GM18873 (cell line): ENCODE measurements around the gene CITED4.

Experiments
- ATAC-seq: cut with Tn5 transposase; IDR thresholded peaks from one replicate; pipeline ENCODE4 v1.9.1; 2021; ENCODE audit warnings: mild to moderate bottlenecking, moderate library complexity, moderate number of reproducible peaks; ENCODE audit not compliant: unreplicated experiment, low FRiP score

Gene CITED4

GRCh38 chr1:40887012-40887378, 24.8 kb upstream of the CITED4 start:
- no peak for ATAC-seq

- ATAC-seq = no peak
These were observed 24.3 kb upstream of the CITED4 start for GRCh38 chr1:40886318-40887011.

- ATAC-seq = no peak
These were observed 22.1 kb upstream of the CITED4 start for GRCh38 chr1:40884055-40884795.

GRCh38 chr1:40880813-40881549, 18.8 kb upstream of the CITED4 start:
- no peak for ATAC-seq

DNA sequence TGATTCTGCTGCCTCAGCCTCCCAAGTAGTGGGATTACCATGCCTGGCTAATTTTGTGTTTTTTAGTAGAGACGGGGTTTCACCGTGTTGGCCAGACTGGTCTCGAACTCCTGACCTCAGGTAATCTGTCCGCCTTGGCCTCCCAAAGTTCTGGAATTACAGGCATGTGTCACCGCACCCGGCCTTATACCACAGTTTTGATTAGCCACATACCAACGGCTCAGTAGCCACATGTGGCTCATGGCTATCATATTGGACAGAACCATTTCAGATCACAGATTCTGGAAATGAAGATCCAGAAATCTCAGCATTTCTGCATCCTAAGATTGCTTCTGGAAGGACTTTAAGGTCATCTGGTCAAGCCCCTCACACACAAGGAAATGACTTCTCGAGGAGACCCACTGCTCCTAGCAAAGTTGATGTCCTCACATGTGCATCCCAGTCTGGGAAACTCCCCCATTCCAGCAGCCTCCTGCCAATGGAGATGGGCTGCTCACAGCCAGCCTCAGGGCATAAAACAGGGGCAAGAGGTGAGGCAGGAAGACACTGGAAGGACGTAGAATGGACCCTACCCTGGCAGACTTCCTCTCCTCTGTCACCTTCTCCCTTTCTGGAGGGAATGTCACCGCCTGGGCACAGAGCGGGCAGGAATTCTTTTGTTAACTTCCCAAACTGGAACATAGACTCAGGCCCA, 17.5 kb upstream of the CITED4 start:
- no peak for ATAC-seq

GRCh38 chr1:40878906-40879305, 16.7 kb upstream of the CITED4 start:
- ATAC-seq = no peak

DNA sequence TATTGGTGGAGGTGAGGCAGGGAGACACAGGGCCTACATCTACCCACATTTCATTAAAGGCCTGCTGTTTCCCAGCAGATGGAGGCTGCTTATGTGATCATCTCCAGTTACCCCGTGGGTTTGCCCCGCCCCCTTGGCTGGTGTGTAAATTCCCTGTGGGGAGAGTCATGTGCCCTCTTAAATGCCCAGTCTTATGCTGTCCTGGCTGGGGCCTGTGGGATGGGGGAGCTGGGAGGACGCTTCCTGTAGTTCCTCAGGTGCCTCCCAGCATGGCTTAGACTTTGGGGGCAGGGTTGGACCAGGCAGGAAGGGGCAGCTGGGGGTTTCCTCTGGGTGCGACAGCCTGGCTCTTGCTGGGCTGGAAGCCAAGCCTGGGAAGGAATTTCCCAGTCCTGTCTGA, 15.5 kb upstream of the CITED4 start:
- ATAC-seq = no peak

DNA sequence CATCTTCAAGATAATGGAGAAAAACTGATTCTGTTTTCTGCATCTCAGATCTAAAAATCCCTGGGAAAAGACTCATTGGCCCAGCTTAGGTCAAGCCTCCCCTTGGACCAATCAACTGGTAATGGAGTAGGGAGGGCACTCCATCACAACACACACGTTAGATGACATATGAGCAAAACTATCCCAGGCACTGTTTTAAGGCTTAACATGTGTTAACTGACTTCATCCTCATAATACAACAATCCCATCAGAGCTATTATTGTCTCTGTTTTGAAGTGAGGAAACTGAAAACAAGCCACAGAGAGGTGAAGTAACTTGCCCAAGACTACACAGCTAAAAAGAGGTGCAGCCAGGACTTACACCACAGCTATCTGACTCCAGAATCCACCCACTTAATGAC, 14.7 kb upstream of the CITED4 start:
- ATAC-seq = no peak

DNA sequence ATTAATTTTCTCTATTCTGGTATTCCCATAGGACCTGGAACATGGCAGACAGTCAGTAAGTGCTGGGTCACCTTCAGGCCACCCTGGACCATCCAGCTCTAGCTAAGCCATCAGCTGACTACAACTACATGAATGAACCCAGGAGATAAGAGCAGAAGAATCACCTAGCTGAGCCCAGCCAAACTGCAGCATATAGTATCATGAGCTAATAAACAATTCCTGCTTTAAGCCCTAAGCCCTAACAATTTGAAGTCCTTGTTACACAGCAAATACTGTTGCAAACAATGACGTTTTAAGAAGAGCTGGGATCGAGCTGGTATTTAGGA, 14.2 kb upstream of the CITED4 start:
- ATAC-seq = no peak

DNA sequence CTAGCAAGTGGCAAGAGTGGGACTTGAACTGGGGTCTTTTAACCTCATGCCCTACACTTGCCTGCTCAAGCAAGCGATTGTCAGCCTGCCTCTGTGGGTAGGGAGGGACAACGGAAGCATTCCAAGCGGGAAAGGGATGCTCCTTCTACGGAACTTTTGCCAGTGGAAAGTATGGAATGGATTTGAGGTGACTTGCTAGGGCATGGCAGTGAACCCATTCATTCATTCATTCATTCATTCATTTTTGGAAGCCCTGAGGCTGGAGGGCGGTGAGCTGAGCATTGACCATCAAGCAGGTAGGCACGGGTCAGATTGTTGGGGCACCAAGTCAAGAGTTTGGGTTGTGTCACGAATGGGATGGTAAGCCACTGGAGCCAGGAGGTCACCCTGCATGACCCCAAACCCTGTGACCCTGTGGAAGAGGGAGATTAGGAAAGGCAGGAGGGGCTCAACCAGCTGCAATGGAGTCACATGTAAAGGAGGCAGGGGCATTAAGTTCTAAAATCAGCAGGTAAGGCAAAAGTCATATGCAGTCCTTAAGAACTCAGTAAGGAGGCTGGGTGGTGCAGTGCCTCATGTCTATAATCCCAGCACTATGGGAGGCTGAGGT, 11.8 kb upstream of the CITED4 start:
- ATAC-seq = no peak

- no peak for ATAC-seq
These were observed 10.1 kb upstream of the CITED4 start for GRCh38 chr1:40872276-40872675.

DNA sequence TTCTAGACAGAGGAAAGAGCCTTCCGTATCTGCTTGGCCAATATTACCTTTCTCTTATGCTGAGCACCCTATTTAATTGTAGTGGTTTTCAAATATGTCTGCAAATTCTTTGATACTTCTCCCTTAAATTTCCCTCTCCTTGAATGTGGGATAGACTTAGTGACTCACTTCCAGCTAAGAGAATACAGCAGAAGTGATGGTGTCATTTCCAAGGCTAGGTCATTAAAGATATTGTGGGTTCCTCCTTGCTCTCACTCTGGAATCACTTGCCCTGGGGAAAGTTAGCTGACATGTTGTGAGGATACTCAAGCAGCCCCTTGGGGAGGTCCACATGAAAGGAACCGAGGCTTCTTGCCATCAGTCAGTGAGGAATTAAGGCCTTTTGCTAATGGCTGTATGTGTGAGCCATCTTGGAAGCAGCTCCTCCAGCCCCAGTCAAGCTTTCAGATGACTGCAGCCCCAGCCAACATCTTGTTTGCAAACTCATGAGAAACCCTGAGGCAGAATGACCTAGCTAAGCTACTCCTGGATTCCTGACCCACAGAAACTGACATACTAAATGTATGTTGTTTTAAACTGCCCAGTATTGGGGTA, 8.1 kb upstream of the CITED4 start:
- no peak for ATAC-seq

GRCh38 chr1:40868051-40868723, 6.0 kb upstream of the CITED4 start:
- ATAC-seq = no peak

DNA sequence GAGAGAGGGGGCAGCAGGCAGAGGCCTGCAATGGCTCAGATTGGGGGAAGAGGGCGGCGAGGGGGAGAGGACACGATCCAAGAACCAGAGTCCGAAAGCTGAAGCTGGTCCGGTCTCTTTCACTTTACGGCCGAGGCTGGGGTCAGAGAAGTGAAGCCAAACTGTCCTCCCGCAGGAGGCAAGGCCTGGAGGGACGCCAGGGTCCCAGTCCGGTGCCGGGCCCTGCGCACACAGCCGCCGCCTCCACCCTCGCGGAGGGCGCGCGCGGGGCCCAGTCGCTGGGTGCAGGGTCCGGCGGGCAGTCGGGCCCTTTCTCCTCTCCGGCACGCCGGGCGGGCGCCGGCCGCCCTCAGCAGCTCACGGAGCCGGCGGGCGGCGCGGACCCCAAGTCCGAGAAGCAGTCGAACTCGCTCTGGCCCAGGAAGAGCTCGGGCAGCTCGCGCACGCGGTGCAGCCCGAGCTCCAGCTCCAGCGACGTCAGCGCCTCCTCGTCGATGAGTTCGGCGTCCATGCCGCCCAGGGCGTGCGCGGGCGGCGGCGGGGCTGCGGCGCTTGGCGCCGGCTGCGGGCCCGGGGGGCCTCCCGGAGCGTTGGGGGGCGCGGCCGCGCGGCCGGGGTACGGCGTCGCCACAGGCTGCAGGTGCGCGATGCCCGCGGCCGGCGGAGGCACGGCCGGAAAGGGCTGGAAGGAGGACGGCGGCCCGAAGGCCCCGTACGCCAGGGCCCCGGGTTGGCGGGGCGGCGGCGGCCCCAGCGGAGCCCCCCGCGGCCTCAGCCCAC, 749 bp downstream of the CITED4 start:
- ATAC-seq = no peak

- ATAC-seq = no peak
These were observed 1.4 kb downstream of the CITED4 start for GRCh38 chr1:40860706-40861223.

DNA sequence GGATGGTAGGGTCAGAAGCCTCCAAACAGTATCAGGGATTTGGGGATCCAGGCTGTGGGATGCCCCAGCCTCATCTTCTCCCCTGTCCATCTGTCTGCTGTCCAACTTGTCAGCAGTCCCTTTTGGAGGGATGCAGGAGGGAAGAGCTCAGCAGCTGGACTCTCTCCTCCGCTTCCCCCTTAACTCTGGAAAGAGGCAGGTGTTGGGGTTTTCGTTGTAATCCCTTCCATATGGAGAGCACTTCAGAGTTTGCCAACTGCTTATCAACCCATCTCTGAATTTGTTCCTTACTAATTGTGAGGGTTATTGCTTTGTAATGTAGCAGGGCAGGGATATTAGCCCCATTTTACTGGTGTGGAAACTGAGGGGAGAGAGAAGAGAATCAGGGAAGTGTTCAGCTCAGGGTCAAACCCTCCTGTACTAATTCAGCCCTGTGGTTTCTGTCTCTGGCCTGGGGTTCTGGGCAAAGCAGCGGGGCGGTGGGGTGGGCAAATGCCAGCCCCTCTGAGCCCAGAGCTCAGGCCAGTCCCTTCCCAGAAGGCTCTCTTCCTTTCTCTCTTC, 3.2 kb downstream of the CITED4 start:
- no peak for ATAC-seq

GRCh38 chr1:40857737-40858136, 4.4 kb downstream of the CITED4 start:
- ATAC-seq = no peak

GRCh38 chr1:40856656-40857302, 5.4 kb downstream of the CITED4 start:
- ATAC-seq = no peak
